Right atrium auricular region (tissue), 2 donors: ENCODE results near the gene PIK3CB. TPM values are rescaled to one million over a fixed set of nuclear protein-coding genes. Genes with fewer than 3 reads are reported as not detected.
"Not testable (repeated sequence)": the region's sequence is repeated elsewhere in the genome, so short reads cannot be mapped to it uniquely, and the experiment has no call there.

Source experiments
- DNase-seq: peaks from one replicate; pipeline ENCODE4 v3.0.0-alpha.2; 2019; ENCODE audit warnings: low spot score
- H3K27ac ChIP-seq, 2 donors: fragments of 200-600 bp; sonication (generic); 1 replicate in 1 of 2; 2 replicates in 1 of 2; pipeline ENCODE4 v1.5.1; 2016 to 2019
- H3K27me3 ChIP-seq, 2 donors: fragments of 200-600 bp; sonication (generic); one replicate each; pipeline versions ENCODE4 v1.5.1 to v1.6.0; 2017 to 2019
- H3K36me3 ChIP-seq: fragments of 200-600 bp; sonication (generic); one replicate; pipeline ENCODE4 v1.5.1; 2016
- H3K4me1 ChIP-seq, 2 donors: fragments of 200-600 bp; sonication (generic); one replicate each; pipeline versions ENCODE4 v1.5.1 to v1.6.0; 2017 to 2019
- H3K4me3 ChIP-seq, 2 donors: fragments of 200-600 bp; sonication (generic); 1 replicate in 1 of 2; 2 replicates in 1 of 2; pipeline ENCODE4 v1.5.1; 2017 to 2019; ENCODE audit warnings: mild to moderate bottlenecking in 1 of 2, moderate library complexity in 1 of 2
- H3K9me3 ChIP-seq, 2 donors: fragments of 200-600 bp; sonication (generic); one replicate each; pipeline ENCODE4 v1.5.1; 2019
- total RNA-seq, 2 donors: library from RNA; depleted of rRNA; stranded (reverse); fragments of >200 nt; gene quantifications; one replicate each; pipeline ENCODE4 v1.1.0, GENCODE V29; 2016
- TF ChIP-seq, protein P1 (sequence below), 2 donors: fragments of 200-600 bp; sonication (generic); IDR thresholded peaks; one replicate each; pipeline ENCODE4 v1.5.1; 2019; ENCODE audit warnings: antibody characterized with exemption in 2 of 2

PIK3CB gene
- total RNA-seq, 2 donors from 2014 or later, result 27.7 to 35.0 TPM

DNA sequence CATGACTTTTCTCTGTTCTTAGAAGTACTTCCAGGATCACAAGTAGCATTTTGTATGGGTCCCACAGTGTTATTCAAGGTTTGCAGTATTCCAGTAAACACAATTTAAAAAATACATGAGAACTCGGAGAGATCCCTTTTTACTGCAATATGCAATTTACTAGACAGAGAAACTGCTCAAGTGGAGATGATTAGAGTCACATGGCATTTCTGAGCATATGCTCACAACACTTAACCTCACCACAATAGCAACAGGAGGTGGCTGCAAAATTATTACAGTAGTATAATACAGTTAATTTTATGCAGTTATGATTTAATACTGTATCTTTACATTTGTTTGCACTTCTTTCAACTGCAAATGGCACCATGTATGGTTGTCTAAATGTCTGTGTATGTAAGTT lies 87.5 kb downstream of the PIK3CB start:
- DNase-seq, result no peak
- no peaks in the 10 kb centered on the region for H3K27me3 ChIP-seq
- no peak overlapping the region for H3K4me3 ChIP-seq
- TF ChIP-seq, protein P1, sequence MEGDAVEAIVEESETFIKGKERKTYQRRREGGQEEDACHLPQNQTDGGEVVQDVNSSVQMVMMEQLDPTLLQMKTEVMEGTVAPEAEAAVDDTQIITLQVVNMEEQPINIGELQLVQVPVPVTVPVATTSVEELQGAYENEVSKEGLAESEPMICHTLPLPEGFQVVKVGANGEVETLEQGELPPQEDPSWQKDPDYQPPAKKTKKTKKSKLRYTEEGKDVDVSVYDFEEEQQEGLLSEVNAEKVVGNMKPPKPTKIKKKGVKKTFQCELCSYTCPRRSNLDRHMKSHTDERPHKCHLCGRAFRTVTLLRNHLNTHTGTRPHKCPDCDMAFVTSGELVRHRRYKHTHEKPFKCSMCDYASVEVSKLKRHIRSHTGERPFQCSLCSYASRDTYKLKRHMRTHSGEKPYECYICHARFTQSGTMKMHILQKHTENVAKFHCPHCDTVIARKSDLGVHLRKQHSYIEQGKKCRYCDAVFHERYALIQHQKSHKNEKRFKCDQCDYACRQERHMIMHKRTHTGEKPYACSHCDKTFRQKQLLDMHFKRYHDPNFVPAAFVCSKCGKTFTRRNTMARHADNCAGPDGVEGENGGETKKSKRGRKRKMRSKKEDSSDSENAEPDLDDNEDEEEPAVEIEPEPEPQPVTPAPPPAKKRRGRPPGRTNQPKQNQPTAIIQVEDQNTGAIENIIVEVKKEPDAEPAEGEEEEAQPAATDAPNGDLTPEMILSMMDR (IDR thresholded peaks at IDR 0.05), result no peak
- H3K4me1 ChIP-seq, result no peaks in the 10 kb centered on the region
- no peaks in the 10 kb centered on the region for H3K9me3 ChIP-seq
- no peaks in the 10 kb centered on the region for H3K36me3 ChIP-seq
- no peak overlapping the region for H3K27ac ChIP-seq

DNA sequence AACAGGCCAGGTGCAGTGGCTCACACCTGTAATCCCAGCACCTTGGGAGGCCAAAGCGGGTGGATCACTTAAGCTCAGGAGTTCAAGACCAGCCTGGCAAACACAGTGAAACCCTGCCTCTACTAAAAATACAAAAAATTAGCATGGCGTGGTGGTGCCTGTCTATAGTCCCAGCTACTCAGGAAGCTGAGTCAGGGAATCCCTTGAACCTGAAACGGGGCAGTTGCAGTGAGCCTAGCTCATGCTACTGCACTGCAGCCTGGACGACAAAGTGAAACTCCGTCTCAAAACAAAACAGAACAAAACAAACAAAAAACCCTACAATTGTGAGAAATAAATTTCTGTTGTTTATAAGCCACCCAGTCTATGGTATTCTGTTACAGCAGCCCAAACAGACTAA lies 94.7 kb downstream of the PIK3CB start:
- no peak for DNase-seq

DNA sequence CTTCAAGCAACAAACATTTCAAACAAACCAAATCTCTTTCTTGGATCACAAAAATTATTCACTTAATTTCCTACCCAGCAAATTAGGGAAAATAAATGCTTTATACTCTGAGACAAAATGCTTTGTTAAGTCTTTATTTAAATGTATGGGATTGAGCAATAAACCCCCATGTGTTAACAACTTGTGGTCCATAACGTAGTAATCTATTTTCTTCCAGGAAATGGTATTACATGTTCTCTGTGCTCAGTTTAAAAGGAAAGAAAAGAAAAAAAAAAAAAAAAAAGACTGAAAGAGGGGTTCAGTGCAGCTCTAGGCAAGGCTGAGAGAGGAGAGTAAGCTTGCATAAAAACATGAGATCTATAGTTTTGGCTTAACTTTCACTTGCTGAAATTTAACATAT lies 102.3 kb downstream of the PIK3CB start:
- Histone ChIP-seq H3K27ac (no peak overlapping the region), H3K36me3 (no peaks in the 10 kb centered on the region), H3K4me3 (no peak overlapping the region), H3K27me3 (no peaks in the 10 kb centered on the region), H3K9me3 (no peaks in the 10 kb centered on the region), H3K4me1 (no peaks in the 10 kb centered on the region)
- TF ChIP-seq, protein P1 (IDR thresholded peaks at IDR 0.05), result no peak
- DNase-seq, result no peak

More for the DNA sequence above, 94.7 kb downstream of the PIK3CB start:
- TF ChIP-seq, protein P1 (IDR thresholded peaks at IDR 0.05), result no peak
- Histone ChIP-seq H3K27me3 (no peaks in the 10 kb centered on the region), H3K9me3 (no peaks in the 10 kb centered on the region), H3K27ac (no peak overlapping the region), H3K4me3 (no peak overlapping the region), H3K4me1 (no peaks in the 10 kb centered on the region), H3K36me3 (peaks cover 15% of the 10 kb centered on the region)

DNA sequence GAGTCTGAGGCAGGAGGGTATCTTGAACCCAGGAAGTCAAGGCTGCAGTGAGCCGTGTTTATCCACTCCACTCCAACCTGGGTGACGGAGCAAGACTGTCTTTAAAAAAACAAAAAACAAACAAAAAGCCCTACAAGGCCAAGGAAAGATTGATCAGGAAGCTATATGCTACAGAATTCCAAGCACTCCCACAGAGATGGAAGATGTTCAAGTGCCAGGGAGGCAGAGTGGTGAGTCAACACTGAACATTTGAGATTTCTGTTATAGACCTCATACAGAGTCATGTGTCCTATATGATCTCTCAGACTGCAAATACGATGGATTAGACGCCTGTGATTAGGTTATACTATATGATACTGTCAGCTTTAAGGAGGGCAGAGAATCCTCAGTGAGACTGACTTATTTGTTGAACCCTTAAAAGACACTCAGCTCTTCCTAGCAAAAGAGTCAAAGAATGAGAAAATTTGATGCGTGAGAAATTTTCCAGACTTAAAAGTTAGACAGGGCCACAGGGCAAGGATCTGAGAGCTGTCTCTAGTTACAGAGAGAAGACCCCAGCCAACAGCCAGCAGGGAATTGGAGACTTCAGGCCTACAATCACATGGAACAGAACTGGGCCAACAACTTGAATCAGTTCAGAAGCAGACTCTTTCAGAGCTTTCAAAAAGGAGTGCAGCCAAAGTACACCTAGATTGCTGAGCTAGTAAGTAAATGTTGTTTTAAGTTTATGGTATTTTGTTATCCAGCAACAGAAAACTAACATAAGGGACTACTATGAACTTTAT lies 107.6 kb downstream of the PIK3CB start:
- Histone ChIP-seq H3K36me3 (no peaks in the 10 kb centered on the region), H3K27me3 (no peaks in the 10 kb centered on the region), H3K4me3 (no peak overlapping the region), H3K27ac (no peak overlapping the region), H3K9me3 (no peaks in the 10 kb centered on the region), H3K4me1 (peaks cover 0 to 10% of the 10 kb centered on the region in 2 donors)
- DNase-seq, result no peak
- TF ChIP-seq, protein P1 (IDR thresholded peaks at IDR 0.05), result no peak

DNA sequence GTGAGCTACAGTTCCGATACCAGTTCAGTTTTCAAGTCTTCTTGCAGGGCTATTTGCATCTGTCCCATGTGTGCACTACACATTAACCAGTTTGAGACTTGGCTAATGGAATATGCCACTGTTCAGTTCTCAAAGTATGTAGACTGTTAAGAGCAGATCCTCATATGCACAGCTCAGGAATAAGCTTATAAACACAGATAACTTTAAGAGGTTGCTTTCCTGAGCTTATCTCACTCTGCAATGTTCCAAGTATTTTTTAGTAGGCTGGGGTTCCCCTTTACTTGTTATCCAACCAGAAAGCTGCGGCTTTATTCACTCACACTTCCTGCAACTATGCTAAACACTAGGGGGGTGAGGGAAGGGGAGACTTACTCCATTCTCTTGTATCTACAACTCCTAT lies 108.7 kb downstream of the PIK3CB start:
- H3K27ac ChIP-seq, H3K36me3 ChIP-seq, H3K4me1 ChIP-seq, H3K27me3 ChIP-seq, H3K9me3 ChIP-seq, DNase-seq, H3K4me3 ChIP-seq: not testable (repeated sequence)

DNA sequence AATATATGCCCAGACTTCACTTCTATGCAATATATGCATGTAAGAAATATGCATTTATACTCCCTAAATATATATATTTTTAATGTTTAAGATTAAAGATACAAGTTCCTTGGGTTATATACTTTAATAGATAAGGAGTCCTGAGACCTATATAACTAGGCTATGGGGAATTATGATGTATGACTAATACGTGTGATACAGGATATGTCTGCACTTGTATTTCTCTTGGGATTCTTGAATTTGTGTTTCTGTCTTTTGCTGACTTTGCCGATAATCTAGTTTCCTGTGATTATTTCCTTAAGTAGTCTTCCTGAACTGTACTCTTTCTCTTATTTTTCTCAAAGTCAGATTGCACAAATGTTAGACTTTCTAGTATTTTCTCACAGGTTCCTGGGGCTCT lies 109.6 kb downstream of the PIK3CB start:
- TF ChIP-seq, protein P1 (IDR thresholded peaks at IDR 0.05), result no peak
- Histone ChIP-seq H3K27me3 (no peaks in the 10 kb centered on the region), H3K4me1 (peaks cover 0 to 10% of the 10 kb centered on the region in 2 donors), H3K27ac (no peak overlapping the region), H3K36me3 (no peaks in the 10 kb centered on the region), H3K9me3 (no peaks in the 10 kb centered on the region), H3K4me3 (no peak overlapping the region)
- no peak for DNase-seq
